Gastrocnemius medialis (tissue), 4 donors: ENCODE results near the gene PGF.
A peak's percentile ranks its signal among the peaks of the same experiment; 100 is the strongest.

ENCODE experiments used
- CTCF ChIP-seq, 5 experiments: fragments of 450-650 bp in 3 of 5; fragments of 200-600 bp in 2 of 5; sonication (generic) in 2 of 5; IDR thresholded peaks in 4 of 5; conservative IDR thresholded peaks in 1 of 5; 1 replicate in 4 of 5; 2 replicates in 1 of 5; pipeline ENCODE4 v1.5.1; 2016 to 2019; ENCODE audit warnings: antibody characterized with exemption in 5 of 5, mild to moderate bottlenecking in 3 of 5, moderate library complexity in 3 of 5
- POLR2A ChIP-seq, 2 donors: fragments of 450-650 bp; IDR thresholded peaks; one replicate each; pipeline ENCODE4 v1.6.1; 2017; ENCODE audit warnings: antibody characterized with exemption in 2 of 2, mild to moderate bottlenecking in 2 of 2, moderate library complexity in 2 of 2

- TF ChIP-seq CTCF (IDR thresholded peaks at IDR 0.05 in 4 of 5, conservative IDR thresholded peaks at IDR 0.05 in 1 of 5) (peak in 1 of 5 experiments; percentile 8), POLR2A (IDR thresholded peaks at IDR 0.05) (no peak)
Observed at GRCh38 chr14:74946659-74947281, 8.6 kb downstream of the PGF start.
